IMR-90 (cell line): ENCODE measurements around the gene ZNF398. TPM values are rescaled to one million over a fixed set of nuclear protein-coding genes. Genes with fewer than 3 reads are reported as not detected.
"Not testable (repeated sequence)": the region's sequence is repeated elsewhere in the genome, so short reads cannot be mapped to it uniquely, and the experiment has no call there.

Source experiments
- ATAC-seq: fragments of 200-7000 bp; cut with Tn5 transposase; 2 replicates; pipeline ENCODE4 v1.9.1; 2020; ENCODE audit warnings: low read depth, mild to moderate bottlenecking, moderate library complexity
- BruUV-seq: library from RNA; stranded (reverse); fragments of 400-500 nt; replicated peaks from 2 replicates; lab custom pipeline; 2021; lab: Mats Ljungman, UMichigan
- CTCF ChIA-PET: fragments of 300-600 bp; formaldehyde crosslinking; extraction: SDS; loops from one replicate; lab custom pipeline; 2021; ENCODE audit warnings: antibody characterized with exemption; lab: Yijun Ruan, JAX
- POLR2A ChIA-PET: fragments of 300-600 bp; sonication (Branson Sonifier 250); formaldehyde crosslinking; loops from one replicate; lab custom pipeline; 2022; ENCODE audit warnings: antibody characterized with exemption; ENCODE audit not compliant: unreplicated experiment; lab: Charles Lee
- DNase-seq: peaks from one replicate; pipeline ENCODE4 v3.0.0; 2013
- H2AFZ ChIP-seq: replicated peaks from 2 replicates; pipeline ENCODE3; 2013; ENCODE audit warnings: low read length, mild to moderate bottlenecking; ENCODE audit not compliant: poor library complexity
- H2AK5ac ChIP-seq: 2 replicates; pipeline ENCODE4 v1.6.1; 2013; ENCODE audit warnings: low read depth, low read length, inconsistent platforms
- H2AK9ac ChIP-seq: replicated peaks from 2 replicates; pipeline ENCODE3; 2013; ENCODE audit warnings: mild to moderate bottlenecking, low read depth, low read length, moderate library complexity; ENCODE audit not compliant: poor library complexity
- H2BK120ac ChIP-seq: 2 replicates; pipeline ENCODE4 v1.6.1; 2013; ENCODE audit warnings: low read depth, low read length, inconsistent platforms
- H2BK15ac ChIP-seq: 3 replicates; pipeline ENCODE4 v1.6.1; 2013; ENCODE audit warnings: low read depth, low read length, inconsistent platforms
- H2BK20ac ChIP-seq: 2 replicates; pipeline ENCODE4 v1.6.1; 2013; ENCODE audit warnings: low read depth, mild to moderate bottlenecking, inconsistent platforms, low read length, moderate library complexity
- H2BK5ac ChIP-seq: 2 replicates; pipeline ENCODE4 v1.6.1; 2013; ENCODE audit warnings: mild to moderate bottlenecking, low read depth, low read length, inconsistent platforms; ENCODE audit not compliant: poor library complexity, severe bottlenecking
- H3K14ac ChIP-seq: replicated peaks from 2 replicates; pipeline ENCODE4 v1.6.1; 2013; ENCODE audit warnings: low read depth, low read length, inconsistent platforms
- H3K18ac ChIP-seq: 2 replicates; pipeline ENCODE4 v1.6.1; 2013; ENCODE audit warnings: low read depth, low read length, control low read depth
- H3K23ac ChIP-seq: 2 replicates; pipeline ENCODE4 v1.6.1; 2013; ENCODE audit warnings: low read depth, low read length, inconsistent platforms
- H3K27ac ChIP-seq: 2 replicates; pipeline ENCODE4 v1.5.1; 2013; ENCODE audit warnings: mild to moderate bottlenecking, control low read depth, low read length; ENCODE audit not compliant: insufficient read depth
- H3K27me3 ChIP-seq: 2 replicates; pipeline ENCODE4 v1.6.1; 2013; ENCODE audit warnings: low read length; ENCODE audit not compliant: control insufficient read depth, insufficient read depth
- H3K36me3 ChIP-seq: 2 replicates; pipeline ENCODE4 v1.6.1; 2013; ENCODE audit warnings: low read length, mixed read lengths; ENCODE audit not compliant: control insufficient read depth, insufficient read depth
- H3K4ac ChIP-seq: 2 replicates; pipeline ENCODE4 v1.6.1; 2013; ENCODE audit warnings: low read depth, low read length, inconsistent platforms
- H3K4me1 ChIP-seq: 2 replicates; pipeline ENCODE4 v1.6.1; 2013; ENCODE audit warnings: low read length, mixed read lengths; ENCODE audit not compliant: control insufficient read depth, insufficient read depth
- H3K4me2 ChIP-seq: 2 replicates; pipeline ENCODE4 v1.6.1; 2013; ENCODE audit warnings: low read depth, mild to moderate bottlenecking, control low read depth, low read length, moderate library complexity
- H3K4me3 ChIP-seq: 2 replicates; pipeline ENCODE4 v1.5.1; 2013; ENCODE audit warnings: low read depth, mild to moderate bottlenecking, control low read depth, low read length, moderate library complexity; ENCODE audit not compliant: insufficient read depth
- H3K56ac ChIP-seq: 2 replicates; pipeline ENCODE4 v1.6.1; 2013; ENCODE audit warnings: low read length, inconsistent platforms; ENCODE audit not compliant: insufficient read depth; ENCODE audit errors: extremely low read depth
- H3K79me1 ChIP-seq, 2 experiments: 2 replicates each; pipeline ENCODE4 v1.6.1; 2013; ENCODE audit warnings: low read length in 2 of 2, inconsistent platforms in 1 of 2, low read depth in 1 of 2
- H3K9ac ChIP-seq: 2 replicates; pipeline ENCODE4 v1.6.1; 2013; ENCODE audit warnings: low read depth, low read length, control low read depth
- H3K9me1 ChIP-seq: 2 replicates; pipeline ENCODE4 v1.6.1; 2013; ENCODE audit warnings: low read length, inconsistent platforms; ENCODE audit not compliant: insufficient read depth
- H3K9me3 ChIP-seq: 2 replicates; pipeline ENCODE4 v1.6.1; 2013; ENCODE audit warnings: low read length; ENCODE audit not compliant: control insufficient read depth, insufficient read depth
- H4K20me1 ChIP-seq: 2 replicates; pipeline ENCODE4 v1.6.1; 2013; ENCODE audit warnings: low read length, inconsistent platforms; ENCODE audit not compliant: insufficient read depth
- H4K5ac ChIP-seq: 2 replicates; pipeline ENCODE4 v1.6.1; 2013; ENCODE audit warnings: mild to moderate bottlenecking, low read depth, low read length, control low read depth
- H4K8ac ChIP-seq, 2 experiments: 2 replicates each; pipeline ENCODE4 v1.6.1; 2013; ENCODE audit warnings: low read depth in 2 of 2, low read length in 2 of 2, control low read depth in 1 of 2, inconsistent platforms in 1 of 2
- H4K91ac ChIP-seq: 2 replicates; pipeline ENCODE4 v1.6.1; 2013; ENCODE audit warnings: low read depth, low read length, inconsistent platforms; ENCODE audit not compliant: insufficient read depth
- WGBS, 2 experiments: methylation state at CpG; one replicate each; pipeline versions ENCODE4 v1.1.5 to v1.1.7; 2013; ENCODE audit warnings: missing lambda C conversion rate in 2 of 2; ENCODE audit not compliant: insufficient read length in 1 of 2; ENCODE audit errors: extremely low coverage in 2 of 2; 5-methylcytosine and 5-hydroxymethylcytosine counted together
- dilution Hi-C: fragments of 300-500 bp; cut with HindIII; formaldehyde crosslinking; loops from one replicate; pipeline ENCODE4 v1.14.3; 2018; ENCODE audit warnings: low sequenced_read_pairs; ENCODE audit not compliant: unreplicated experiment
- in situ Hi-C: fragments of 300-500 bp; cut with MboI; formaldehyde crosslinking; loops from 3 replicates; pipeline ENCODE4 v1.14.3; 2019; ENCODE audit warnings: low sequenced_read_pairs, inconsistent platforms, mixed read lengths
- intact Hi-C: fragments of 100-400 bp; cut with micrococcal nuclease; formaldehyde crosslinking; loops from 2 replicates; pipeline ENCODE4 v1.10.0; 2022
- polyA plus RNA-seq, 3 experiments: library from polyadenylated mRNA; depleted of rRNA; stranded (reverse); fragments of >200 nt; gene quantifications; 2 replicates each; pipeline ENCODE4 v1.2.3, GENCODE V29; 2012; ENCODE audit warnings: low replicate concordance in 1 of 3
- total RNA-seq: library from RNA; depleted of rRNA; stranded (reverse); fragments of >200 nt; gene quantifications from 2 replicates; pipeline ENCODE4 v1.2.3, GENCODE V29; 2012

Gene ZNF398
- total and polyA plus RNA-seq, 2 of the 4 experiments (the other 2 are of a cell fraction) = 5.7 to 7.9 TPM

GRCh38 chr7:149144436-149144922 lies 2.8 kb upstream of the ZNF398 start:
- H4K5ac ChIP-seq, H3K4me1 ChIP-seq, H3K4me3 ChIP-seq, H3K14ac ChIP-seq, DNase-seq, H2BK5ac ChIP-seq, CTCF ChIA-PET, in situ Hi-C loops, H3K9ac ChIP-seq, BruUV-seq, H4K20me1 ChIP-seq, H2AFZ ChIP-seq, H2BK15ac ChIP-seq, H2AK9ac ChIP-seq, POLR2A ChIA-PET, H3K23ac ChIP-seq, H3K4ac ChIP-seq, H2BK120ac ChIP-seq, H3K9me1 ChIP-seq, dilution Hi-C loops, H4K8ac ChIP-seq, H3K36me3 ChIP-seq, H2AK5ac ChIP-seq, ATAC-seq, H3K27me3 ChIP-seq, H3K56ac ChIP-seq, H2BK20ac ChIP-seq, H4K91ac ChIP-seq, H3K27ac ChIP-seq, H3K18ac ChIP-seq, H3K4me2 ChIP-seq, H3K9me3 ChIP-seq, intact Hi-C loops: not testable (repeated sequence)
- H3K79me1 ChIP-seq = peaks cover under 1 to 14% of the 10 kb centered on the region in 2 experiments; a peak in 2 of 4 replicates
- WGBS, 2 experiments = 0% methylated on average over 1 of the region's 14 CpGs; no CpG with 5 or more reads in 1 of the 2 experiments
